HepG2 (cell line): Measurements from ENCODE around the gene HPS1.
A peak's percentile ranks its signal among the peaks of the same experiment; 100 is the strongest.

Source experiments
- CHD2 ChIP-seq: IDR thresholded peaks from 2 replicates; pipeline ENCODE4 v1.6.1; 2011; ENCODE audit warnings: low read depth, low read length, improper control_type of control experiment
- CTCF ChIP-seq: sonication (generic); formaldehyde crosslinking; IDR thresholded peaks from 2 replicates; pipeline ENCODE4 v1.5.0; 2020; ENCODE audit warnings: mild to moderate bottlenecking, missing genetic modification reagents, moderate library complexity
- GLI4 ChIP-seq: sonication (generic); formaldehyde crosslinking; IDR thresholded peaks from 2 replicates; pipeline ENCODE4 v1.5.1; 2020; ENCODE audit warnings: missing genetic modification reagents, mild to moderate bottlenecking, moderate library complexity, borderline replicate concordance
- HES4 ChIP-seq: sonication (generic); formaldehyde crosslinking; IDR thresholded peaks from 2 replicates; pipeline ENCODE4 v1.9.0; 2021; ENCODE audit warnings: mild to moderate bottlenecking, missing genetic modification reagents, borderline replicate concordance
- NCOR1 ChIP-seq: fragments of 200-600 bp; sonication (generic); IDR thresholded peaks from 2 replicates; pipeline ENCODE4 v1.7.0; 2017; ENCODE audit warnings: antibody characterized with exemption, low read length, borderline replicate concordance
- POLR2A ChIP-seq, 2 experiments: IDR thresholded peaks; 2 replicates each; pipeline ENCODE4 v1.6.1; 2011; ENCODE audit warnings: low read depth in 2 of 2, low read length in 2 of 2, mild to moderate bottlenecking in 1 of 2, moderate library complexity in 1 of 2; ENCODE audit not compliant: insufficient read depth in 1 of 2
- REL ChIP-seq: sonication (generic); formaldehyde crosslinking; conservative IDR thresholded peaks from 2 replicates; pipeline ENCODE4 v1.8.0; 2022; ENCODE audit warnings: mild to moderate bottlenecking, missing genetic modification reagents, moderate library complexity
- RELA ChIP-seq: sonication (generic); formaldehyde crosslinking; IDR thresholded peaks from 2 replicates; pipeline ENCODE4 v1.4.0; 2020; ENCODE audit warnings: missing genetic modification reagents
- RFXAP ChIP-seq: sonication (generic); formaldehyde crosslinking; IDR thresholded peaks from 2 replicates; pipeline ENCODE4 v1.4.0; 2020; ENCODE audit warnings: missing genetic modification reagents, borderline replicate concordance
- ZBTB7B ChIP-seq: sonication (generic); formaldehyde crosslinking; IDR thresholded peaks from 2 replicates; pipeline ENCODE4 v1.4.0; 2020; ENCODE audit warnings: missing genetic modification reagents
- ZFP41 ChIP-seq: sonication (generic); formaldehyde crosslinking; IDR thresholded peaks from 2 replicates; pipeline ENCODE4 v1.4.0; 2020; ENCODE audit warnings: mild to moderate bottlenecking, missing genetic modification reagents, borderline replicate concordance
- ZXDC ChIP-seq: sonication (generic); formaldehyde crosslinking; IDR thresholded peaks from 2 replicates; pipeline ENCODE4 v1.5.0; 2020; ENCODE audit warnings: mild to moderate bottlenecking, missing genetic modification reagents
- TF ChIP-seq, protein P1 (sequence below): sonication (generic); formaldehyde crosslinking; IDR thresholded peaks from 2 replicates; pipeline ENCODE4 v1.9.0; 2021; ENCODE audit warnings: missing genetic modification reagents, borderline replicate concordance

DNA sequence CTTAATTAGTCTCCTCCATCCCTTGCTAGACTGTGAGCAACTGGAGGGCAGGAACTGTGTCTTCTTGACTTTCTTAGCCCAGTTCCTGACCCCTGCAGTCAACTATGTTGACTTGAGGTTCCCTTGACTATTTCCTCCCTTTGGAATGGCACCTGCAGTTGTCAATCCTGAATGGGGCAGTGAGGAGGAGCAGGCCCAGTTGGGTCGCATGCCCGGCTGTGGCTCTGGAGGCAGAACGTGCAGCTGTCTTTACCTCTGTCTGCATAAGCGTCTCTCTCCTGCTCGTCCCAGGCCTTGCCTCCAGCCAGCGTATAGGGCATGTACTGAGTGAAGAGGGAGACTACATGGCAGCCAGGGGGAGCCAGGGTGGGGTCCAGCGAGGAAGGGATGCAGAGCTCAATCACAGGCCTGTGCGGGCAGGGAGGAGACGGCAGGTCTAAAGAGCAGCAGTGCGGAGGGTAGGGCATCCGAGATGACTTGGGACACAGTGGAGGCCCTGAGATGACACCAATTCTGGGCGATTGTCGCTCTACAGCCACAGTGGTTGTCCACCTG lies 58.6 kb downstream of the HPS1 start:
- TF ChIP-seq NCOR1 (no peak), POLR2A (IDR thresholded peaks at IDR 0.05; ENCODE audit: insufficient read depth in 1 of 2, low read depth in 2 of 2, low read length in 2 of 2) (no peak), CTCF (CRISPR knock-in tag) (peak; percentile 50), ZFP41 (CRISPR knock-in tag) (no peak), RELA (CRISPR knock-in tag) (no peak), HES4 (no peak), REL (CRISPR knock-in tag) (no peak), ZXDC (CRISPR knock-in tag) (no peak), RFXAP (CRISPR knock-in tag) (no peak), CHD2 (no peak), ZBTB7B (CRISPR knock-in tag) (no peak), GLI4 (CRISPR knock-in tag) (no peak)
- TF ChIP-seq, protein P1, sequence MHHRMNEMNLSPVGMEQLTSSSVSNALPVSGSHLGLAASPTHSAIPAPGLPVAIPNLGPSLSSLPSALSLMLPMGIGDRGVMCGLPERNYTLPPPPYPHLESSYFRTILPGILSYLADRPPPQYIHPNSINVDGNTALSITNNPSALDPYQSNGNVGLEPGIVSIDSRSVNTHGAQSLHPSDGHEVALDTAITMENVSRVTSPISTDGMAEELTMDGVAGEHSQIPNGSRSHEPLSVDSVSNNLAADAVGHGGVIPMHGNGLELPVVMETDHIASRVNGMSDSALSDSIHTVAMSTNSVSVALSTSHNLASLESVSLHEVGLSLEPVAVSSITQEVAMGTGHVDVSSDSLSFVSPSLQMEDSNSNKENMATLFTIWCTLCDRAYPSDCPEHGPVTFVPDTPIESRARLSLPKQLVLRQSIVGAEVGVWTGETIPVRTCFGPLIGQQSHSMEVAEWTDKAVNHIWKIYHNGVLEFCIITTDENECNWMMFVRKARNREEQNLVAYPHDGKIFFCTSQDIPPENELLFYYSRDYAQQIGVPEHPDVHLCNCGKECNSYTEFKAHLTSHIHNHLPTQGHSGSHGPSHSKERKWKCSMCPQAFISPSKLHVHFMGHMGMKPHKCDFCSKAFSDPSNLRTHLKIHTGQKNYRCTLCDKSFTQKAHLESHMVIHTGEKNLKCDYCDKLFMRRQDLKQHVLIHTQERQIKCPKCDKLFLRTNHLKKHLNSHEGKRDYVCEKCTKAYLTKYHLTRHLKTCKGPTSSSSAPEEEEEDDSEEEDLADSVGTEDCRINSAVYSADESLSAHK (CRISPR knock-in tag) = no peak
